HG03432 (cell line): Measurements from ENCODE around the gene SLC52A1.
"Not testable (repeated sequence)": the region's sequence is repeated elsewhere in the genome, so short reads cannot be mapped to it uniquely, and the experiment has no call there.

Experiments used
- ATAC-seq: cut with Tn5 transposase; IDR thresholded peaks from one replicate; pipeline ENCODE4 v1.9.1; 2021; ENCODE audit warnings: mild to moderate bottlenecking, moderate library complexity; ENCODE audit not compliant: unreplicated experiment

The SLC52A1 gene

DNA sequence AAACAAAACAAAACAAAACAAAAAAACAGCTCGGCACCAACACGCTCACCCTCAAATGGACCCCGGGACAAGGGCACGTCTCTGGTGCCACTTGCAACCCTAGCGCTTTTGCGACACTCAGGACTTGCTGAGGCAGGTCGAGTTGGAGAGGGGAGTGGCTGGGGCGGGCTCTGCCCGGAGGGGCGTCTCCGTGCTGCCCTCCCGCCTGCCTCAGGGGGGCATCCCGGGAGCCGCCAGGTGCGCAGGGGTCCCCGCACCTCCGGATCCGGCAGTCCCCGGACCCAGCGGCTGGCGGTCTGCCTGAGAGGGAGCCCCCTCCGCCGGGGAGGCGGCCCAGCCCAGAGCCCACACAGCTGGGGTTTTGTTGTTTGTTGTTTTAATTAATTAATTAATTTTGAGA lies at the start of gene SLC52A1:
SLC52A1 (minus strand) TSS at position 112 of the 400 bp plus-strand sequence. CDS start 820 bp downstream, outside the sequence.
- ATAC-seq: no peak

DNA sequence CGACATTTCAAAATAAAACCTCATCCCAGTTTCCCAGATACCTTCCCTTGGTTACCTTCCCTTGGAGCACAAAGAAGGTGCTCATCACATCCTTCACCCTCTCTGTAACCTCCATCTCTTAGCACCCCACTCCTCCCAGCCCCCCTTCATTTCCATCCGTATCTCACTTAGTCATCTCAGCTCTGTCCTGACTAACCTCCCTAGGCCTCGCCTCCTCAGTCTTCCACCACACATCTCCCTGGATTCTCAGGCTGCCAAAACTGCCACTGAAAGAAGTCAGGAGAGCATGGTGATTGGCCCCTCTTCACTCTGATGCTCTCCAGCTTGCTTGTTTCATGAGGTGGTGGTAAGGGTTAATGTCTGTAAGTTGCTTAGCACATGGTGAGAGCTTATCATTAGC lies 45.4 kb upstream of the SLC52A1 start:
- ATAC-seq: no peak

DNA sequence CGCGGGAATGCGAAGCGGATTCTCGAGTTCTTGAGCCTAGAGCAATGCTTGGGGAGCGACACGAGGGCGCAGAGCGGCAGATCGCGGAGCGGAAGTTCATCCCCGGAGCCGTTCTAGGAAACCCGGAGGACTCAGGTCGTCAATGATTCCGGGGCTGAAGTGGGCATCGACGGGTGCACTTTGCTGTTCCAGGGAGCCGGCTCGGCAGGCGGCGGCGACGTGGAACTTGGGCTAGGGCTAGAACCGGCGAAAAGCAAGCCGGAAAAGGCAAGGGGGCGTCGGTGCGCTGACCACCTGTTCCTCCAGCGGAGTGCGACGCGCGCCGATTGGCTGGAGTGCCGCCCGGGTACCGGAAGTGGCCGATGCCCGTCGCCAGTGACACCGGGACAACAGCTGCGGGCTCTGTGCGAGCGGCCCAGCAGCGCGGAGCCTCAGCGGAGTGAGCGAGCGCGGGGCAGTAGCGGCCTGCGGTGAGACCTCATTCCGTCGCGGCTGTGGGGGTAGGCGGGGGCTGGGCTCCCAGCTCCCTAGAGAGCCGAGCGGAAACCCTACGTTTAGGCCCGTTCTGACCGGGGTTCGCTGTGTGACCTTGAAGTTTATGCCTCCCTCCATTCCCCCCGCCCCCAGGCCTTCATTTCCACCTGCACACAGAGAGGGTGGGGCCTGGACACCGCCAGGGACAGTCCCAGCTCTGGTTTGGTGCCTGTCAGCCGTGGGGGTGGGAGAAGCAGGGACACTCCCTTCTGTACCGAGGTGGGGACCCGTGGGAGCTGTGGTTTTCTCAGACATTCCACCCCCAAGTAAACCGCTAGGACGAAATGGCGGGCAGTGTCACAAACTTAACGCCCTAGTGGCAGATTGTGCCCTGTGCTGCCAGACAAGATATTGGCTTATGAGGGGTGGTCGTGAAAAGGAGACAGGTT lies 43.1 kb upstream of the SLC52A1 start, which contains the start of gene ZFP3:
ZFP3 (plus strand) TSS at position 362 of the 923 bp plus-strand sequence. CDS start 13,038 bp downstream, outside the sequence.
- peak; percentile 91 for ATAC-seq

DNA sequence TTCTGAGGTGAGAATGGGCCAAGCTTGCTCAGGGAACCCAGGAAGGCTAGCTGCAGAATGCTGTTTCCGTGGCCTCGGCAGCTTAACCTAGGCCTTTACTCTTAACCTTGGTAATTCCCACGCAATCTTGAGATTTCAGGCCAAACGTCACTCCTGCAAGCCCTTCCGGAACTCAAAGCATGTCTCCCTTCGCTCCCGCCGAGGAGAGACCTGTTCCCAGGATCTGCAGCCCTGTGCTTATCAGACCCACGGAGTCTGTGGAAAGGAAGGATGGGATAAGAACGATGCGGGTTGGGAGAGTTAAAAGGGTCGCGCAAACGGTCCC lies 42.5 kb upstream of the SLC52A1 start:
- no peak for ATAC-seq

DNA sequence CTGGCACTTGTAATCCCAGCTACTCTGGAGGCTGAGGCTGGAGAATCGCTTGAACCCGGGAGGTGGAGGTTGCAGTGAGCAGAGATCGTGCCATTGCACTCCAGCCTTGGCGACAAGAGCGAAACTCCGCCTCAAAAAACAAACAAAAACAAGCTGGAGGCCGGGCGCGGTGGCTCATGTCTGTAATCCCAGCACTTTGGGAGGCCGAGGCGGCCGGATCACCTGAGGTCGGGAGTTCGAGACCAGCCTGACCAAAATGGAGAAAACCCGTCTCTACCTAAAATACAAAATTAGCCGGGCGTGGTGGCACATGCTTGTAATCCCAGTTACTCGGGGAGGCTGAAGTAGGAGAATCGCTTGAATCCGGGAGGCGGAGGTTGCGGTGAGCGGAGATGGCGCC lies 42.0 kb upstream of the SLC52A1 start:
- not testable (repeated sequence) for ATAC-seq

DNA sequence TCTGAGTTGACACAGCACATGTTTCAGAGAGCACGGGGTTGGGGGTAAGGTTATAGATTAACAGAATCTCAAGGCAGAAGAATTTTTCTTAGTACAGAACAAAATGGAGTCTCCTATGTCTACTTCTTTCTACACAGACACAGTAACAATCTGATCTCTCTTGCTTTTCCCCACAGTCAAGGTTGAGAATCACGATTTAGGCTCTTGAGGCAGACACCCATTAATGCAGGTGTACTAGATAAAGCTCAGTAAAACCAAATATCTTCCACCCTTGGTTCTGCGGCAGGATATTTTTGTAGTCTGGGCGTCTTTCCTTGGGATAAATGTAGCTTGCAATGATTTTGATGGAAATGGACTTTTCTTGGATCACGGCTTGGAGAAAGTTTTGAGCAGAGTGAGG lies 40.2 kb upstream of the SLC52A1 start:
- not testable (repeated sequence) for ATAC-seq

DNA sequence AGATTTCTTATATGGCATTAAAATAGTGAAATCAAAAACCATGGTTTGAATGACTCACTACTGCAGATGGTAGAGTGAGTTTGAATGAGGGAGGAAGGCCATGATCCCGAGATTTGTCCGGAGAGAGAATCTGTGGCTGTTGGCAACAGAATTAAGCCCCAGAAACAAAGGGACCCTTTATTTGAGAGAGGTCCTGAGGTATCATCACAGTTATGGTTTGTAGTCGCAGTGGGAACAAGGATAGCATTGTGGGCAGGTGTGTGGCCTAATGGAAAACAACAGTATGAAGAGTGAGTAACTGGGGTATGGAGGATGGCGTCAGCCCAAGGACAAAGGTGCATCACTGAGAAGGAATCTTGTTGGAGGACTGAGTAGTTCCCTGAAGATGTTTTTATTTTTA lies 34.5 kb upstream of the SLC52A1 start:
- no peak for ATAC-seq

DNA sequence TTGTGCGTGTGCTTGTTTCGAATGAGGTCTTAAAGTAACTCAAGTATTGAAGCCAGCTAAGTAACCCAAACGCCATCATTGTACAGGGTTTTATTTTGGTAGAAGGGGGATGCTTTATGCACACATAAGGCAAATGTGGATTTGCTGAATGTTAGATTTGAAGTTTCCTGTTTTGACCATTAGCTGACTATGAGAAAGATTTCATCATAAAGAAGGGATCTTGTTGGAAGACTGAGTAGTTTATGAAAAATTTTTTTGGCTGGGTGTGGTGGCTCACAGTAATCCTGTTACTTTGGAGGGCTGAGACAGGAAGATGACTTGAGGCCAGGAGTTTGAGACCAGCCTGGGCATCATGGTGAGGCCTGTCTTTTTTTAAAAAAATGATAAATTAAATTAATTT lies 33.0 kb upstream of the SLC52A1 start:
- ATAC-seq: no peak

DNA sequence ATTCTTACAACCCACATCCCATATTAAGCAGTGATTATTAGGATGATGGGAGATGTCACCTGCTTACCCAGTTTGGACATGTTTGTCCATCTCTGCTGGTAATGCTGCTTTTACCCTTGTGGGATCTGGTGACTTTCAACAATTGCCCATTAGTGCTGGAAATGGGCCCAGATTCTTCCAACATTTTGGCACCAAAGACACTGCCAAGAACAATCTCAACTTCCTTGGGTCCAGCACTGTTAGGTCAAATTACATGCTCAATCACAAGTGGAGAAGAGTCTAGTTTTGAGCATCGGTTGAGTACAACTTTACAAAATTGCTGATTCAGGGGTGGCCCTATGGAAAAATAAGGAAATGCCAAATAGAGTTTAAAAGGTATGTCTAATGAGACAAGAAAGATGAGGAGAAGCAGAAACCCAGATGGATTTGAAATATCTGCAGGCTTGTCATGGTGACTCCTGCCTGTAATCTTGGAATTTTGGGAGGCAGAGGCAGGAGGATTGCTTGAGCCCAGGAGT lies 30.1 kb upstream of the SLC52A1 start:
- ATAC-seq: no peak

DNA sequence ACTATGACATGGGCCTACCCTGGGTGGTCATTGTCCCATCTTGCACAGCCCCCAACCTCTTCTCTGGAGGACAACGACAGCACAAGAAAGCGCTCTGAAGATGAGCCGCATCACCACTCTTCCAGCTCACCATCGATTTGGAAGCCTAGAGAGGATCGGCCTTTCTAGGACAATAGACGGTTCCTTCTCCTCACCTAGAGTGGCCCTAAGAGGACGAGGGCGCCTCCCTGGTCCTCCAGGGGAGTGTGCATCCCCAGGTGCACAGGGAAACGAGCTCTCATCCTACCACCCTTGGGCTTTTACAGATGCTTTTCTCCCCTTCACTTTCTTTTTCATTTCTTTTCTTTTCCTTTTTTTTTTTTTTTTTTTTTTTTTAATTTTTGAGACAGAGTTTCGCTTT lies 20.3 kb upstream of the SLC52A1 start:
- ATAC-seq: no peak

DNA sequence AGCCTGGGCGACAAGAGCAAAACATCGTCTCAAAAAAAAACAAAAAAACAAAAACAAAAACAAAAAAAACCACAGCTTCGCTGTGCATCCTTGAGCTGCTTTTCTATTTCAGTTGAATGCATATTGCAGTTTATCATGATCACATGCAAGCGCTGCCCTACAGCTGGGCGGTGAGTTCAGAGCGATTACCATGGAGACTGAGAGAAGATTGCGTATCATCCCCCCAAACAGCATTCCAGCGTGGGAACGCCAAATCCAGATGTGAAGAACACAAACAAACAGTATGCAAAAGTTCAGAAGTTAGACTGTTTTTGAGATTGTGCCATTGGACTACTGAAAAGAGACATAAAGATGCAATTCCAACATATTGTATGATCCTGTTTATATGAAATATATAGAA lies 15.1 kb upstream of the SLC52A1 start:
- ATAC-seq: no peak

DNA sequence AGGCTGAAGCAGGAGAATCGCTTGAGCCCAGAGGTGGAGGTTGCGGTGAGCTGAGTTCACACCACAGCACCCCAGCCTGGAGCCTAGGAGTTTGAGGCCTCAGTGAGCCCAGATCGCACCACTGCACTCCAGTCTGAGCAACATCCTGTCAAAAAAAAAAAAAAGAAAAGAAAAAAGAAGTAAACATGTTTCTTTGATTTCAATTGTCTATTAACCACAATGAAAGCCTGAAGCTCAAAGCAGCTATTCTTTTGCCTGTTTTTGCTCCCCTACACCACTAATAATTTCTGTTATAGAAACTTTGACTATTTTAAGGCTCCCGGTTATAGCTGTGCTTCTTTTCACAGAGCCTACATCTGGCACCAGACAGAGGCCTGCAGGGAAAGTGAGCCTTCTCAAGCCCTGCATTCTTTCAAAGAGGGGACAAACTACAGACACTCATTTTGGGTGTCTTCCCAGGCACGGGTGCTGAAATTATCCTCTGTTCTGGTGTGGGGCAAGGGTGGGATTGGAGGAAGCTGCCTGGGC lies 14.2 kb upstream of the SLC52A1 start:
- no peak for ATAC-seq

DNA sequence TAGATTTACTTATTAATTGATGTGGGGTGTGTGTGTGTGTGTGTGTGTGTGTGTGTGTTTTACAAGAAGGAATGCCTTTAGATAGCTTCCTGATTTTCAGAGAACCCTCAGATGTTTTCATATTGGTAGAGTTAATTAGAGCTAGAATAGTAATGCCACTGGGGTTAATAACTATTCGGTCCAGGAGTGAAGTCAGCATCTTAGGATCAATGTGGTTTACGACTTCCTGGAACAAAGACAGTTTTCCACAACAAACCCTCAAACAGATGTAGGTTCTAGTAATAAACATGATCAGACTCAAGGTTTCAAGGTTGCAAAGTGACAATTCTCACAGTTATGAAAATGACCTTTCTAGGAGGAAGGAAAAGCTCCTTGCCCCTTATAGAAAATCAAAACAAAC lies 12.2 kb upstream of the SLC52A1 start:
- no peak for ATAC-seq

DNA sequence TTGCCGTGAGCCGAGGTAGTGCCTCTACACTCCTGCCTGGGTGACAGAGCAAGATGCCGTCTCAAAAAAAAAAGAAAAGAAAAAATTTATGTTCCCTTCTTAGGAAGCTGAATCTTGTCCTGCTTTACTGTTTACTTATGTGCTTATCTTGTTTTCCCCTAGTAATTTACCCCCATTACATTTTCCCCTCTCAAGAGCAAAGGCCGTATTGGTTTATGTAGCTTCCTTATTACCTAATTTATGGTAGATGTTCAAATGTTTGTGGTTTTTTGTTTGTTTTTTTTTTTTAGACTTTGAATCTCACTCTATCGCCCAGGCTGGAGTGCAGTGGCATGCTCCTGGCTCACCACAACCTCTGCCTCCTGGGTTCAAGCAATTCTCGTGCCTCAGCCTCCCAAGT lies 10.3 kb upstream of the SLC52A1 start:
- ATAC-seq: no peak

DNA sequence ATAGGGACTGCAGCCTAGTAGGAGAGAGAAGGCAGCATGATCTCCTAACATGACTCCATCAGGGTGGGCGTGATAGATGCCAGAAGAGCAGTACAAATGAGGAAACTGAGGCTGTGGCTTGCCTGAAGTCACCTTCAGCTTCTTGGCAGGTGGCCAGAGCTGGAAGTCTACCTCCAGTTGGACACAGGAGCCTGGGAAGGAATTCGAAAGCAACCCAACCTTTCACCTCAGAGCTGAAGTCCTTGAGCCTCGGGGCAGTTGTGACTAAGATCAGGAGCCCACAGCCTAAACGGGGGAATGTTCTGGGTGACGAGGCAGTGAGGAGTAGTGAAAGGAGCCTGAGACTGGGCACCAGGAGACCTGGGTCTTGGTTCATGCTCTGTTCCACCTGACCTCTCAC lies 9.4 kb upstream of the SLC52A1 start:
- ATAC-seq: no peak

DNA sequence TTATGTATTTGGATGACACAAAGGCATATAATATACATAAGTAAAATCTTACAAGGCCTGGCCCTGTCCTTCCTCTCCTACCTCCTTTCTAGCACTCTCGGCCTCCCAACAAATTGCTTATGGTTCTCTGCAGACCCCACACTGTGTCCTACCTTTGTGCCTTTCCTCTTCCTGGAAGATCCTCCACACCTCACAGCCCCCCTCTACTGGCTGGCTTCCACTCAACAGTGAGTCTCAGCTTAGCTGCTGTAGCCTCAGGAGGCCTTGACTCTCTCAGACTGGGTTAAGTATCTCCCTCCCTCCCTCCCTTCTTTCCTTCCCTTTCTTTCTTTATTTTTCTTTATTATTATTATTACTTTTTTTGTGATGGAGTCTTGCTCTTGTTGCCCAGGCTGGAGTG lies 8.3 kb upstream of the SLC52A1 start:
- no peak for ATAC-seq

DNA sequence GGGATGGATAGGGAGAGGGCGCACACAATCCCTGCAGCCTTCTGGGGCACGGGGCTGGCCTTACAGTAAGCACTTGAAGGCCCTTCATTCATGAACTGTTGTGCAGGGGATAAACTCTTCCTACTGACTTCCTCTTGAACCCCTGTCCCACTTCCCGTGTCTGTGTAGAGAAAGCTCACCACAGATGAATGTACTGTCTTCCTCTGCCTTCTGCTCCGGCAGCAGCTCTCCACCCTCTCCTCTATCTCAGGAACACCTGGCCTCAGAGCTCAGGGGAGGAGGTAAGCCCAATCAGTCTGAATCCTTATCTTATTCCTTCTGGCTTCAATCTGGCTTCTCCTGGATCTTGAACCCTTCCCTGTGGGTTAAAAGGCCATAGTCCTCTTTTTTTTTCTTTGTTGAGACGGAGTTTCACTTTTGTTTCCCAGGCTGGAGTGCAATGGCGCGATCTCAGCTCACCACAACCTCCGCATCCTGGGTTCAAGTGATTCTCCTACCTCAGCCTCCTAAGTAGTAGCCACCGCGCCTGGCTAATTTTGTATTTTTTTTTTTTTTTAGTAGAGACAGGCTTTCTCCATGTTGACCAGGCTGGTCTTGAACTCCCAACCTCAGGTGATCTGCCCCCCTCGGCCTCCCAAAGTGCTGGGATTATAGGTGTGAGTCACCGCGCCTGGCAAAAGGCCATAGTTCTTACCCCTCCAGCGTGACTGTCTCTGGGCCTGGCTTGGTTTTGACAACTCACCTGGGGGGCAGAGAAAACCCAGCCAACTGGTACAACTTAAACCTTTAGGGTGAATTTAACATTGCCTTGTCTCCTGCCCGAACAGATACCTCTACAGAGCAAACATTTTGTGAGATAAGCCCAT lies 7.2 kb upstream of the SLC52A1 start:
- no peak for ATAC-seq

DNA sequence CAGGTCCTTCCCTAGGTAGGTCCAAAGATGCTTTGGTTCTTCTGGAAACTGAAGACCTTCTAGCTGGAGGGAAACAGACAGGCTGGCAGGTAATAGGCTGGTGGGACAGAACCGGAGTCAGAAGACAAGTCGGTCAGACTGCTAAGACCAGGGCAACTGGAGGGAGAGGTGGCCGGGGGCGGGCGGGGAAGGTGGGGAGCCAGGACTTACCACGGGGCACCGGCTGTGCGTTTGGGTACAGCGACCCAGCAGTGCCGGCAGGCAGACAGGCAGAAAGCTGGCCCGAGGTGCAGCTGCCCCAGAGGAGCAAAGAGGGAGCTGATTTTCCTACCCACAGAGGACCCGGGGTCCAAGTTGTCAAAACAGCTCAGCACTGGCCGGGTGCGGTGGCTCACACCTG lies 575 bp downstream of the SLC52A1 start:
- no peak for ATAC-seq

DNA sequence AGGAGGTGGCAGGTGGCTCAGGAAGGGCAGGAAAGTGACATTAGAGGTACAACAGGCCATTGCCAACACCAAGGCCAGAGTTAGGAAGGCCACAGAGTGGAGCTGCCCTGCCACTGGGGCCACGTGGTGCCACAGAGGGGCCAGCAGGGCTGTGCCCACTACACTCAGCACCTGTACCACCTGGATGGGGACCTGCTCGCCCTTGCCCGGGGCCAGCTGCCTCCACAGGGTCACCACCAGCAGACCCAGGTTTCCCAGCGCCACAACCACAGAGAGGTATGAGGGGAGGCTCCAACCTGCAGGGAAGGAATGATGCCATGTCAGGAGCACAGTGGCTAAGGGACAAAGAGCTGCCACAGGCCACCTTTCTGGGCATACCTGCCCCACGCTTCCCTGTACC lies 1.2 kb downstream of the SLC52A1 start:
- no peak for ATAC-seq

DNA sequence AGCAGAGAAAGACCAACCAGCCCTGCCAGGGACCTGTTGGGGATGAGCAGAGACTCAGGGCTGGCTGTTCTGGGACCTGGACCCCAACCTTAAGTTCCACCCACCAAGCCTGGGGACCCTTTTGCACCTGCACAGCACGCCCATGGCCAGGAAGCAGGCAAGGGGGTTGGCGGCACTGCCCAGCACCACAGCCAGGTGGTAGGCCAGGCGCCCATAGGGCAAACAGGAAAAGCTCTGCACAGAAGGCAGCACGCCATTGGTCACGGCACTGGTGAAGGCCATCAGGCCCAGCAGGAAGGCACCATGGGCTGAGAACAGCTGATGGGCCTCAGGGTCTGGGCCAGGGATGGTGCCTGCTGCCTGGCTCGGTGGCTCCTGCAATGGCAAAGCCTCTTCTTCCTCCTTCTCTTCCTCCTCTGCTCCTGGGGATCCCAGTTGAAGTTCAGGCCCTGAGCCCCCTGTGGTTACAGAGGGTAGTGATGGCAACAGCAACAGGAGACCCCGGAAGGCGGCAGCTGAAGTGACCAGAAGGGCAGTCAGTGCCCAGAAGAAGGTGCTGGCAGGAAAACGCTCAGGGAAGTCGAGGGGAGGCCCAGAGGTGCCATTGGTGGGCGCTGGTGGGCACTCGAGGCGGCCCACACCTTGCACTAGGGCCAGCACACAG lies 1.7 kb downstream of the SLC52A1 start:
- ATAC-seq: no peak

DNA sequence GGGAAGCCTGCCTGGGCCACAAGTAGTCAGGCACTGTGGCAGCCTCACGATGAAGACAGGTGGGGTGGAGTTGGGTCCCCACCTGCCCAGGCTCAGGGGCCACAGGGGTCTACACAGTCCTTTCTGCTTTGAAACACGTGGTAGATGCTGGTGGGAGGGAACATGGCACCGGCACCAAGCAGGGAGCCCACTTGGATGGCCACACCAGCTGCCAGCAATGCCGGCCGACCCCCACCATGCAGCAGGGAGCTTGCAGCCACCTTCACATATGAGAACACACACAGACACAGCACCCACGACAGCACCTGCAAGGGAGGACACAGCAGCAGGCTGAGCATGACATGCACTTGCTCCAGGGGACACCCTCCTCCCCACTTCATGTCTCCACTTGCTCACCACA lies 2.4 kb downstream of the SLC52A1 start:
- ATAC-seq: no peak
